NT2/D1 (cell line): ENCODE data around the gene C16orf96.

ENCODE experiments used
- DNase-seq: peaks from one replicate; pipeline ENCODE4 v3.0.0-alpha.2; 2011; ENCODE audit warnings: low read depth, low spot score
- H3K27me3 ChIP-seq: 2 replicates; pipeline ENCODE4 v1.6.0; 2011; ENCODE audit warnings: mild to moderate bottlenecking; ENCODE audit not compliant: insufficient read length, insufficient read depth
- H3K36me3 ChIP-seq: 2 replicates; pipeline ENCODE4 v1.6.1; 2011; ENCODE audit warnings: mild to moderate bottlenecking, low read length, mixed read lengths; ENCODE audit not compliant: insufficient read depth, insufficient read length
- H3K4me1 ChIP-seq: 2 replicates; pipeline ENCODE4 v1.5.1; 2011; ENCODE audit not compliant: insufficient read depth, insufficient read length
- H3K4me3 ChIP-seq: 2 replicates; pipeline ENCODE4 v1.5.1; 2011; ENCODE audit warnings: low read depth; ENCODE audit not compliant: insufficient read length
- H3K9ac ChIP-seq: 2 replicates; pipeline ENCODE4 v1.6.0; 2011; ENCODE audit warnings: low read depth; ENCODE audit not compliant: insufficient read length
- H3K9me3 ChIP-seq: 2 replicates; pipeline ENCODE4 v1.5.1; 2011; ENCODE audit warnings: mild to moderate bottlenecking, low read length; ENCODE audit not compliant: insufficient read depth
- SUZ12 ChIP-seq: IDR thresholded peaks from 2 replicates; pipeline ENCODE4 v1.6.1; 2011; ENCODE audit not compliant: insufficient read length, insufficient read depth; ENCODE audit errors: extremely low read depth
- YY1 ChIP-seq: IDR thresholded peaks from 2 replicates; pipeline ENCODE4 v1.6.1; 2011; ENCODE audit not compliant: insufficient read length, insufficient read depth
- ZNF274 ChIP-seq: IDR thresholded peaks from 2 replicates; pipeline ENCODE4 v1.6.1; 2011; ENCODE audit warnings: mild to moderate bottlenecking, low read depth, low read length

C16orf96 gene

GRCh38 chr16:4537376-4538343, 18.5 kb upstream of the C16orf96 start:
- no peak for DNase-seq
- Histone ChIP-seq H3K36me3 (peaks cover 34% of the 10 kb centered on the region), H3K4me1 (peaks cover 13% of the 10 kb centered on the region), H3K9ac (peak overlapping the region; percentile 88), H3K4me3 (peak overlapping the region; percentile 81), H3K27me3 (peaks cover 10% of the 10 kb centered on the region), H3K9me3 (peaks cover 17% of the 10 kb centered on the region)
- TF ChIP-seq ZNF274 (no peak), YY1 (no peak), SUZ12 (no peak)

GRCh38 chr16:4538350-4539235, 17.5 kb upstream of the C16orf96 start, which contains the start of gene CDIP1:
TSS of gene CDIP1 (minus strand) at chr16:4538773. CDS start at chr16:4514130, 24,643 bp downstream.
- peaks cover 17% of the 10 kb centered on the region for H3K9me3 ChIP-seq
- H3K36me3 ChIP-seq: peaks cover 25% of the 10 kb centered on the region
- no peak for TF ChIP-seq YY1
- TF ChIP-seq SUZ12: no peak
- no peak for TF ChIP-seq ZNF274
- DNase-seq: peak; percentile 95
- peaks cover 10% of the 10 kb centered on the region for H3K27me3 ChIP-seq
- H3K4me3 ChIP-seq: peak within 1 kb of the TSS; percentile 81
- H3K9ac ChIP-seq: peak within 1 kb of the TSS; percentile 88
- H3K4me1 ChIP-seq: peaks cover 9% of the 10 kb centered on the region

- Histone ChIP-seq H3K9me3 (peaks cover 17% of the 10 kb centered on the region), H3K4me1 (peaks cover 7% of the 10 kb centered on the region), H3K27me3 (peaks cover 10% of the 10 kb centered on the region), H3K9ac (no peak overlapping the region), H3K36me3 (peaks cover 18% of the 10 kb centered on the region), H3K4me3 (no peak overlapping the region)
- DNase-seq: no peak
- TF ChIP-seq ZNF274 (no peak), SUZ12 (no peak), YY1 (no peak)
Measured at GRCh38 chr16:4539716-4540284, 16.3 kb upstream of the C16orf96 start.

- no peak for TF ChIP-seq ZNF274
- no peak for TF ChIP-seq YY1
- no peak for TF ChIP-seq SUZ12
- Histone ChIP-seq H3K4me3 (no peak overlapping the region), H3K4me1 (no peaks in the 10 kb centered on the region), H3K9me3 (peaks cover 10% of the 10 kb centered on the region), H3K36me3 (no peaks in the 10 kb centered on the region), H3K9ac (no peak overlapping the region), H3K27me3 (peaks cover 2% of the 10 kb centered on the region)
- DNase-seq: no peak
Measured at GRCh38 chr16:4544473-4544872, 11.7 kb upstream of the C16orf96 start.

GRCh38 chr16:4548124-4548523, 8.0 kb upstream of the C16orf96 start:
- no peak for TF ChIP-seq YY1
- TF ChIP-seq SUZ12: no peak
- no peak for TF ChIP-seq ZNF274
- Histone ChIP-seq H3K9ac (no peak overlapping the region), H3K9me3 (no peaks in the 10 kb centered on the region), H3K4me1 (no peaks in the 10 kb centered on the region), H3K27me3 (no peaks in the 10 kb centered on the region), H3K4me3 (no peak overlapping the region), H3K36me3 (no peaks in the 10 kb centered on the region)
- DNase-seq: no peak

GRCh38 chr16:4550591-4550990, 5.5 kb upstream of the C16orf96 start:
- H3K4me1 ChIP-seq: no peaks in the 10 kb centered on the region
- H3K27me3 ChIP-seq: no peaks in the 10 kb centered on the region
- H3K36me3 ChIP-seq: no peaks in the 10 kb centered on the region
- TF ChIP-seq YY1 (no peak), ZNF274 (no peak), SUZ12 (no peak)
- DNase-seq: no peak
- H3K4me3 ChIP-seq: no peak overlapping the region
- H3K9ac ChIP-seq: no peak overlapping the region
- no peaks in the 10 kb centered on the region for H3K9me3 ChIP-seq
